TTC549 (cell line): ENCODE results near the gene FAM89A.
"Not testable (repeated sequence)": the region's sequence is repeated elsewhere in the genome, so short reads cannot be mapped to it uniquely, and the experiment has no call there.

Experiments used
- FAIRE-seq: peaks from 2 replicates; lab custom pipeline; 2012; peaks lifted over from hg19 to GRCh38; lab: Jason Lieb, UNC

FAM89A gene

GRCh38 chr1:231055271-231055670 is 15.2 kb upstream of the FAM89A start:
- no peak for FAIRE-seq

- no peak for FAIRE-seq
These were observed 13.6 kb upstream of the FAM89A start for GRCh38 chr1:231053493-231054162.

- FAIRE-seq: no peak
These were observed 12.7 kb upstream of the FAM89A start for GRCh38 chr1:231052777-231053176.

- not testable (repeated sequence) for FAIRE-seq
These were observed 10.9 kb upstream of the FAM89A start for GRCh38 chr1:231050932-231051331.

GRCh38 chr1:231050395-231050794 is 10.3 kb upstream of the FAM89A start:
- no peak for FAIRE-seq

GRCh38 chr1:231049121-231049979 is 9.3 kb upstream of the FAM89A start:
- no peak for FAIRE-seq

GRCh38 chr1:231048419-231048818 is 8.4 kb upstream of the FAM89A start:
- FAIRE-seq: not testable (repeated sequence)

GRCh38 chr1:231047529-231047928 is 7.5 kb upstream of the FAM89A start:
- FAIRE-seq: not testable (repeated sequence)

- no peak for FAIRE-seq
These were observed 6.8 kb upstream of the FAM89A start for GRCh38 chr1:231046730-231047395.

GRCh38 chr1:231045921-231046729 is 6.1 kb upstream of the FAM89A start:
- not testable (repeated sequence) for FAIRE-seq

GRCh38 chr1:231045286-231045685 is 5.2 kb upstream of the FAM89A start:
- no peak for FAIRE-seq

GRCh38 chr1:231044588-231044987 is 4.5 kb upstream of the FAM89A start:
- no peak for FAIRE-seq

GRCh38 chr1:231041719-231042261 is 1.7 kb upstream of the FAM89A start:
- no peak for FAIRE-seq

- no peak for FAIRE-seq
These were observed 1.0 kb upstream of the FAM89A start for GRCh38 chr1:231040800-231041718.

GRCh38 chr1:231039161-231040018 is 664 bp downstream of the FAM89A start:
- FAIRE-seq: no peak

- no peak for FAIRE-seq
These were observed 2.2 kb downstream of the FAM89A start for GRCh38 chr1:231037585-231038517.

- no peak for FAIRE-seq
These were observed 3.6 kb downstream of the FAM89A start for GRCh38 chr1:231036416-231036815.

GRCh38 chr1:231035799-231036198 is 4.3 kb downstream of the FAM89A start:
- FAIRE-seq: no peak

- no peak for FAIRE-seq
These were observed 7.1 kb downstream of the FAM89A start for GRCh38 chr1:231032963-231033362.
